B cell (primary cell): ENCODE measurements around the gene CRACR2A. TPM values are rescaled to one million over a fixed set of nuclear protein-coding genes. Genes with fewer than 3 reads are reported as not detected.

Source experiments
- ATAC-seq: fragments of 200-7000 bp; cut with Tn5 transposase; one replicate; pipeline ENCODE4 v1.10.0; 2021; ENCODE audit warnings: low read depth, mild to moderate bottlenecking, moderate number of reproducible peaks, moderate library complexity
- CTCF ChIA-PET: fragments of 350-600 bp; sonication (Branson Sonifier 250); formaldehyde crosslinking; loops from one replicate; lab custom pipeline; 2021; ENCODE audit warnings: antibody characterized with exemption, inconsistent platforms; lab: Charles Lee
- POLR2A ChIA-PET: fragments of 350-600 bp; sonication (Branson Sonifier 250); formaldehyde crosslinking; loops from one replicate; lab custom pipeline; 2021; ENCODE audit warnings: antibody characterized with exemption; lab: Charles Lee
- DNase-seq: peaks from one replicate; pipeline ENCODE4 v3.0.0; 2013
- H2AFZ ChIP-seq: 2 replicates; pipeline ENCODE4 v1.6.1; 2012; ENCODE audit warnings: mild to moderate bottlenecking, low read depth, low read length; ENCODE audit not compliant: insufficient read depth, poor library complexity, severe bottlenecking
- H3K27ac ChIP-seq, 2 donors: 1 replicate in 1 of 2; 2 replicates in 1 of 2; pipeline ENCODE4 v1.5.1; 2012 to 2013; ENCODE audit warnings: low read length in 2 of 2, mild to moderate bottlenecking in 2 of 2, moderate library complexity in 1 of 2
- H3K27me3 ChIP-seq, 4 experiments: fragments of 200-600 bp in 1 of 4; sonication (generic) in 1 of 4; replicated peaks in 1 of 4; 1 replicate in 2 of 4; 2 replicates in 2 of 4; pipeline versions ENCODE4 v1.6.1 to v1.7.0; 2013 to 2016; ENCODE audit warnings: low read length in 3 of 4, mild to moderate bottlenecking in 2 of 4, mixed read lengths in 1 of 4, moderate library complexity in 1 of 4; ENCODE audit not compliant: insufficient read depth in 4 of 4, control insufficient read depth in 3 of 4; ENCODE audit errors: control extremely low read depth in 1 of 4
- H3K36me3 ChIP-seq, 2 experiments: replicated peaks in 1 of 2; 1 replicate in 1 of 2; 2 replicates in 1 of 2; pipeline versions ENCODE4 v1.6.1 to v1.7.1; 2013; ENCODE audit warnings: low read length in 1 of 2; ENCODE audit not compliant: insufficient read depth in 2 of 2, control insufficient read depth in 1 of 2; ENCODE audit errors: control extremely low read depth in 1 of 2, extremely low read depth in 1 of 2
- H3K4me1 ChIP-seq, 2 donors: fragments of 200-600 bp in 1 of 2; sonication (generic) in 1 of 2; 1 replicate in 1 of 2; 2 replicates in 1 of 2; pipeline versions ENCODE4 v1.5.1 to v1.6.1; 2013 to 2017; ENCODE audit warnings: low read length in 2 of 2; ENCODE audit not compliant: control insufficient read depth in 2 of 2, insufficient read depth in 2 of 2
- H3K4me2 ChIP-seq: replicated peaks from 2 replicates; pipeline ENCODE3; 2012; ENCODE audit warnings: mild to moderate bottlenecking, low read depth, low read length; ENCODE audit not compliant: poor library complexity, severe bottlenecking
- H3K4me3 ChIP-seq, 5 experiments: fragments of 200-600 bp in 1 of 5; sonication (generic) in 1 of 5; 1 replicate in 3 of 5; 2 replicates in 2 of 5; pipeline versions ENCODE4 v1.5.1 to v1.7.0; 2011 to 2016; ENCODE audit warnings: low read length in 4 of 5, mild to moderate bottlenecking in 4 of 5, low read depth in 2 of 5, control low read depth in 1 of 5, moderate library complexity in 1 of 5; ENCODE audit not compliant: insufficient read depth in 1 of 5; ENCODE audit errors: control extremely low read depth in 1 of 5, extremely low read depth in 1 of 5
- H3K79me2 ChIP-seq: fragments of 200-600 bp; sonication (generic); one replicate; pipeline ENCODE4 v1.6.0; 2016; ENCODE audit warnings: low read length; ENCODE audit not compliant: control insufficient read depth, insufficient read depth
- H3K9ac ChIP-seq: fragments of 200-600 bp; sonication (generic); 2 replicates; pipeline ENCODE4 v1.6.1; 2017; ENCODE audit warnings: mild to moderate bottlenecking, low read length, moderate library complexity
- H3K9me3 ChIP-seq, 3 donors: one replicate each; pipeline versions ENCODE4 v1.6.1 to v1.7.1; 2013; ENCODE audit warnings: low read length in 2 of 3; ENCODE audit not compliant: control insufficient read depth in 2 of 3, insufficient read depth in 1 of 3; ENCODE audit errors: control extremely low read depth in 1 of 3
- H4K20me1 ChIP-seq: 2 replicates; pipeline ENCODE4 v1.6.0; 2012; ENCODE audit warnings: mild to moderate bottlenecking, low read length; ENCODE audit not compliant: insufficient read depth, control insufficient read depth, poor library complexity, severe bottlenecking
- H3K27ac Mint-ChIP-seq: one replicate; pipeline ENCODE4 v1.8.0; 2021; ENCODE audit warnings: mixed read lengths
- H3K27me3 Mint-ChIP-seq: one replicate; pipeline ENCODE4 v1.8.0; 2021; ENCODE audit warnings: mixed read lengths
- H3K4me1 Mint-ChIP-seq: one replicate; pipeline ENCODE4 v1.8.0; 2021; ENCODE audit warnings: mixed read lengths
- H3K4me3 Mint-ChIP-seq: one replicate; pipeline ENCODE4 v1.8.0; 2021; ENCODE audit warnings: mixed read lengths
- H3K9me3 Mint-ChIP-seq: one replicate; pipeline ENCODE4 v1.8.0; 2022; ENCODE audit warnings: mixed read lengths; ENCODE audit not compliant: insufficient read depth
- EZH2 ChIP-seq: IDR thresholded peaks from 2 replicates; pipeline ENCODE4 v1.6.1; 2012; ENCODE audit warnings: borderline replicate concordance, low read depth, mild to moderate bottlenecking, moderate library complexity, low read length; ENCODE audit not compliant: insufficient read depth, poor library complexity, severe bottlenecking
- WGBS: methylation state at CpG from one replicate; pipeline ENCODE4 v1.1.5; 2013; ENCODE audit warnings: missing lambda C conversion rate; ENCODE audit not compliant: insufficient coverage; 5-methylcytosine and 5-hydroxymethylcytosine counted together
- intact Hi-C: fragments of 100-400 bp; cut with micrococcal nuclease; formaldehyde crosslinking; loops from one replicate; pipeline ENCODE4 v1.10.0; 2022
- polyA plus RNA-seq: library from polyadenylated mRNA; depleted of rRNA; stranded (reverse); fragments of >200 nt; gene quantifications from 2 replicates; pipeline ENCODE4 v1.2.3, GENCODE V29; 2012
- total RNA-seq, 2 donors: library from RNA; stranded (reverse); fragments of 120-200 nt in 1 of 2; gene quantifications; 1 replicate in 1 of 2; 2 replicates in 1 of 2; pipeline versions ENCODE4 v1.2.3 to v1.2.4, GENCODE V29; 2013 to 2022
- TF ChIP-seq, protein P1 (sequence below): fragments of 200-600 bp; IDR thresholded peaks from one replicate; pipeline ENCODE4 v1.8.0; 2022; ENCODE audit warnings: antibody characterized with exemption, mild to moderate bottlenecking

The CRACR2A gene
- total and polyA plus RNA-seq, 2 donors (not counting 1 experiment from before 2014, with no cell fraction given): 15.2 to 26.1 TPM

DNA sequence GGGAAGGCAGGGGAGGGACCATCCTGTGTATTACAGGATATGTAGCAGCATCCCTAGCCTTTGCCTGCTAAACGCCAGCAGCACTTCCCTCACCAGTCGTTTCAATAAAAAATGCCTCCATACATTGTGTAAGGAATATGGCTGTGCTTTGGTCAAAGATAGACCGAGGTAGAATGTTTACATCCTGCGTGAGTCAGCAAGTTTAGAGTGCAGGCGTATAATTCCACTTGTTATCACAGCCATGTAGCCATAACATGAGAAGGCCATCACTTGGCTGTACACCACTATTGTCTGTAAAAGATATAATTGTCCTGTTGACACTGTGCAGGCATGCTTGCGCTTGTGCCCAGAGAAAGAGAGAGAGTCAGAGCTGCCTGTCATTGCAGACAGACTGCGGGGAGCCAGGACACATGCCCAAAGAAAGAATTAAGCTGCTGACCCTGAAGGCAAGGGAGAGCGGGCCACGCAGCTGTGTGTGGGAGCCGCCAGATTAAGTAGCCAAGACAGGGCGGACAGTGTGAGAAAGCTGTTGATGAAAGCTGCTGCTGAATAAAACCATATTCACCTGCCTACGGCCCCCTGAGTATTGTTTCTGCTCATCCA lies 68.4 kb downstream of the CRACR2A start:
- no peaks in the 10 kb centered on the region for H3K9me3 ChIP-seq
- no peak overlapping the region for H3K4me2 ChIP-seq
- no peak overlapping the region for H3K27ac Mint-ChIP-seq
- no peak overlapping the region for H2AFZ ChIP-seq
- ATAC-seq (no peak), DNase-seq (no peak)
- no peaks in the 10 kb centered on the region for H3K4me1 ChIP-seq
- WGBS: 97% methylated on average over 6 of the region's 12 CpGs
- ChIA-PET CTCF (interaction anchor here (1.4 kb wide), 1 partner anchor 93 kb away, joined by 4 read pairs; no protein-coding TSS in a partner anchor), POLR2A (no interaction called here)
- H3K4me3 Mint-ChIP-seq: no peak overlapping the region
- H3K9ac ChIP-seq: no peak overlapping the region
- H3K4me3 ChIP-seq: no peak overlapping the region
- H4K20me1 ChIP-seq: no peaks in the 10 kb centered on the region
- H3K27me3 ChIP-seq: no peaks in the 10 kb centered on the region
- H3K27me3 Mint-ChIP-seq: no peaks in the 10 kb centered on the region
- TF ChIP-seq, protein P1, sequence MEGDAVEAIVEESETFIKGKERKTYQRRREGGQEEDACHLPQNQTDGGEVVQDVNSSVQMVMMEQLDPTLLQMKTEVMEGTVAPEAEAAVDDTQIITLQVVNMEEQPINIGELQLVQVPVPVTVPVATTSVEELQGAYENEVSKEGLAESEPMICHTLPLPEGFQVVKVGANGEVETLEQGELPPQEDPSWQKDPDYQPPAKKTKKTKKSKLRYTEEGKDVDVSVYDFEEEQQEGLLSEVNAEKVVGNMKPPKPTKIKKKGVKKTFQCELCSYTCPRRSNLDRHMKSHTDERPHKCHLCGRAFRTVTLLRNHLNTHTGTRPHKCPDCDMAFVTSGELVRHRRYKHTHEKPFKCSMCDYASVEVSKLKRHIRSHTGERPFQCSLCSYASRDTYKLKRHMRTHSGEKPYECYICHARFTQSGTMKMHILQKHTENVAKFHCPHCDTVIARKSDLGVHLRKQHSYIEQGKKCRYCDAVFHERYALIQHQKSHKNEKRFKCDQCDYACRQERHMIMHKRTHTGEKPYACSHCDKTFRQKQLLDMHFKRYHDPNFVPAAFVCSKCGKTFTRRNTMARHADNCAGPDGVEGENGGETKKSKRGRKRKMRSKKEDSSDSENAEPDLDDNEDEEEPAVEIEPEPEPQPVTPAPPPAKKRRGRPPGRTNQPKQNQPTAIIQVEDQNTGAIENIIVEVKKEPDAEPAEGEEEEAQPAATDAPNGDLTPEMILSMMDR: no peak
- TF ChIP-seq EZH2: no peak
- H3K9me3 Mint-ChIP-seq: no peaks in the 10 kb centered on the region
- H3K4me1 Mint-ChIP-seq: no peaks in the 10 kb centered on the region
- no peaks in the 10 kb centered on the region for H3K79me2 ChIP-seq
- H3K36me3 ChIP-seq: peaks cover 0 to 22% of the 10 kb centered on the region in 2 experiments
- intact Hi-C loops: loop anchor here (5.0 kb wide), 1 partner anchor 53 kb away; no protein-coding TSS in a partner anchor
- H3K27ac ChIP-seq: no peak overlapping the region

DNA sequence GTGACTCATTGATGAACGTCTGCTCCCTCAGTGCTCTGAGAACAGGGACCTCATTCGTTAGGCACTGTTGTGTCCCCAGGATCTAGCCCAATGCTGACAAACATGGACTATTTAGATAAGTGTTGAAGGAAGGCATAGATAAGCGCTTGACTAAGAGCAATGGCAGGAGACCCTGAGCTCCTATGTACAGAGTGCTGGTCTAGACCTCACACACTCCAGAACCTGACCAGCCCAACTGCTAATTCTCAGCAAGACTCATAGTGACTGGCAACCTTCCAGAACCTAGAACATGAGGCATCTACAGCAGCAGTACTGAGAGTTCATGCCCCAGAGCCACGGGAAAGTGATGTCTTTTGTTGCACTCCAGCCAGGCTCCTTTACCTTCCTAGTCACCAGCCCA lies 69.2 kb downstream of the CRACR2A start:
- Histone ChIP-seq H3K4me2 (no peak overlapping the region), H3K79me2 (no peaks in the 10 kb centered on the region), H3K4me3 (no peak overlapping the region), H2AFZ (no peak overlapping the region), H3K27ac (no peak overlapping the region), H4K20me1 (no peaks in the 10 kb centered on the region), H3K4me1 (no peaks in the 10 kb centered on the region), H3K9ac (no peak overlapping the region), H3K27me3 (no peaks in the 10 kb centered on the region), H3K36me3 (peaks cover 0 to 31% of the 10 kb centered on the region in 2 experiments), H3K9me3 (no peaks in the 10 kb centered on the region)
- Mint-ChIP-seq H3K9me3 (no peaks in the 10 kb centered on the region), H3K4me3 (no peak overlapping the region), H3K27me3 (no peaks in the 10 kb centered on the region), H3K4me1 (no peaks in the 10 kb centered on the region), H3K27ac (no peak overlapping the region)
- intact Hi-C loops: no loop called here
- 100% methylated on average over 2 of the region's 4 CpGs for WGBS
- no peak for DNase-seq
- ChIA-PET POLR2A (no interaction called here), CTCF (interaction anchor here (1.4 kb wide), 1 partner anchor 94 kb away, joined by 4 read pairs; no protein-coding TSS in a partner anchor)
- TF ChIP-seq EZH2: no peak
- TF ChIP-seq, protein P1: no peak
- ATAC-seq: no peak
